PC-3 (cell line): Measurements from ENCODE around the gene MRRF. TPM values are rescaled to one million over a fixed set of nuclear protein-coding genes. Genes with fewer than 3 reads are reported as not detected.

ENCODE experiments used
- ATAC-seq: fragments of 200-7000 bp; cut with Tn5 transposase; 2 replicates; pipeline ENCODE4 v1.9.1; 2020; ENCODE audit warnings: mild to moderate bottlenecking, moderate library complexity
- BruUV-seq: library from RNA; stranded (reverse); fragments of 400-500 nt; replicated peaks from 2 replicates; lab custom pipeline; 2021; lab: Mats Ljungman, UMichigan
- CTCF ChIA-PET: fragments of 300-600 bp; sonication (Branson Sonifier 250); formaldehyde crosslinking; loops from one replicate; lab custom pipeline; 2022; ENCODE audit warnings: antibody characterized with exemption; lab: Charles Lee
- POLR2A ChIA-PET: fragments of 300-600 bp; sonication (Branson Sonifier 250); formaldehyde crosslinking; loops from one replicate; lab custom pipeline; 2022; ENCODE audit warnings: antibody characterized with exemption; ENCODE audit not compliant: unreplicated experiment; lab: Charles Lee
- DNase-seq: peaks from one replicate; pipeline ENCODE4 v3.0.0-alpha.2; 2015
- H2AFZ ChIP-seq: fragments of 300-600 bp; sonication (generic); 2 replicates; pipeline ENCODE4 v1.6.0; 2016; ENCODE audit warnings: antibody characterized with exemption, low read length
- H3F3A ChIP-seq: fragments of 300-600 bp; sonication (generic); one replicate; pipeline ENCODE4 v1.6.0; 2017; ENCODE audit warnings: antibody characterized with exemption, low read length, control low read depth, mild to moderate bottlenecking; ENCODE audit not compliant: unreplicated experiment
- H3K27ac ChIP-seq: fragments of 300-600 bp; sonication (generic); 2 replicates; pipeline ENCODE4 v1.5.1; 2016; ENCODE audit warnings: mild to moderate bottlenecking, low read length
- H3K27me3 ChIP-seq: fragments of 300-600 bp; sonication (generic); 2 replicates; pipeline ENCODE4 v1.6.1; 2016; ENCODE audit warnings: low read length, mixed read lengths
- H3K36me3 ChIP-seq: fragments of 300-600 bp; sonication (generic); 2 replicates; pipeline ENCODE4 v1.6.1; 2016; ENCODE audit warnings: low read depth, mixed run types, low read length, mixed read lengths
- H3K4me1 ChIP-seq: fragments of 300-600 bp; sonication (generic); 2 replicates; pipeline ENCODE4 v1.5.1; 2016; ENCODE audit warnings: low read length; ENCODE audit not compliant: insufficient read depth
- H3K4me2 ChIP-seq: fragments of 300-600 bp; sonication (generic); 2 replicates; pipeline ENCODE4 v1.6.0; 2016; ENCODE audit warnings: low read length
- H3K4me3 ChIP-seq: fragments of 300-600 bp; sonication (generic); 2 replicates; pipeline ENCODE4 v1.5.1; 2016; ENCODE audit warnings: mild to moderate bottlenecking, low read length, mixed read lengths
- H3K79me2 ChIP-seq: fragments of 300-600 bp; sonication (generic); 2 replicates; pipeline ENCODE4 v1.6.1; 2017; ENCODE audit warnings: low read length, mixed read lengths
- H3K9ac ChIP-seq: fragments of 300-600 bp; sonication (generic); 2 replicates; pipeline ENCODE4 v1.6.0; 2016; ENCODE audit warnings: mild to moderate bottlenecking, low read length
- H3K9me2 ChIP-seq: fragments of 300-600 bp; sonication (generic); replicated peaks from 2 replicates; pipeline ENCODE4 v1.6.1; 2016; ENCODE audit warnings: mixed run types, low read length, mixed read lengths
- H3K9me3 ChIP-seq: fragments of 300-600 bp; sonication (generic); 2 replicates; pipeline ENCODE4 v1.6.1; 2016; ENCODE audit warnings: low read length, mixed read lengths
- H4K20me1 ChIP-seq: fragments of 300-600 bp; sonication (generic); 2 replicates; pipeline ENCODE4 v1.6.1; 2016; ENCODE audit warnings: low read length, mixed read lengths
- CTCF ChIP-seq: fragments of 300-600 bp; sonication (generic); conservative IDR thresholded peaks from 2 replicates; pipeline ENCODE4 v1.5.1; 2017; ENCODE audit warnings: antibody characterized with exemption, low read depth, mild to moderate bottlenecking, low read length
- EZH2 ChIP-seq: fragments of 300-600 bp; sonication (generic); IDR thresholded peaks from one replicate; pipeline ENCODE4 v1.6.1; 2017; ENCODE audit warnings: antibody characterized with exemption, mild to moderate bottlenecking, low read length; ENCODE audit not compliant: unreplicated experiment
- EZH2phosphoT487 ChIP-seq: fragments of 300-600 bp; sonication (generic); IDR thresholded peaks from 2 replicates; pipeline ENCODE4 v1.6.1; 2018; ENCODE audit warnings: mild to moderate bottlenecking, antibody characterized with exemption, low read length, borderline replicate concordance
- intact Hi-C: fragments of 100-400 bp; cut with micrococcal nuclease; formaldehyde crosslinking; loops from 2 replicates; pipeline ENCODE4 v1.9.0; 2023
- total RNA-seq: library from RNA; depleted of rRNA; stranded (reverse); fragments of >200 nt; gene quantifications from 2 replicates; pipeline ENCODE4 v1.2.3, GENCODE V29; 2014

The MRRF gene
- total RNA-seq, 1 experiment from 2014 or later, result 30.2 TPM

GRCh38 chr9:122221183-122221811 lies 43.4 kb upstream of the MRRF start:
- intact Hi-C loops, result no loop called here
- no TSS peak for BruUV-seq

GRCh38 chr9:122222791-122223190 lies 41.9 kb upstream of the MRRF start:
- CTCF ChIA-PET, result no interaction called here
- ATAC-seq (no peak), DNase-seq (no peak)
- H3K4me1 ChIP-seq, result peaks cover 11% of the 10 kb centered on the region
- H2AFZ ChIP-seq, result no peak overlapping the region
- no peak overlapping the region for H3K27ac ChIP-seq
- H3K27me3 ChIP-seq, result no peaks in the 10 kb centered on the region
- H3K9me2 ChIP-seq, result no peaks in the 10 kb centered on the region
- intact Hi-C loops, result no loop called here
- BruUV-seq, result no TSS peak
- H4K20me1 ChIP-seq, result no peaks in the 10 kb centered on the region
- POLR2A ChIA-PET, result no interaction called here
- no peak overlapping the region for H3K4me2 ChIP-seq
- H3F3A ChIP-seq, result no peaks in the 10 kb centered on the region
- H3K9ac ChIP-seq, result no peak overlapping the region
- H3K9me3 ChIP-seq, result no peaks in the 10 kb centered on the region
- H3K36me3 ChIP-seq, result no peaks in the 10 kb centered on the region
- TF ChIP-seq EZH2 (no peak), EZH2phosphoT487 (no peak)
- no peaks in the 10 kb centered on the region for H3K79me2 ChIP-seq
- H3K4me3 ChIP-seq, result no peak overlapping the region

More at GRCh38 chr9:122221183-122221811, 43.4 kb upstream of the MRRF start:
- ChIA-PET POLR2A (no interaction called here), CTCF (no interaction called here)
- Histone ChIP-seq H4K20me1 (no peaks in the 10 kb centered on the region), H3K27ac (no peak overlapping the region), H3K9me2 (no peaks in the 10 kb centered on the region), H3K4me2 (no peak overlapping the region), H3K4me1 (peaks cover 19% of the 10 kb centered on the region), H3F3A (no peaks in the 10 kb centered on the region), H3K36me3 (no peaks in the 10 kb centered on the region), H3K27me3 (no peaks in the 10 kb centered on the region), H3K79me2 (no peaks in the 10 kb centered on the region), H2AFZ (no peak overlapping the region), H3K4me3 (no peak overlapping the region), H3K9me3 (no peaks in the 10 kb centered on the region), H3K9ac (no peak overlapping the region)
- TF ChIP-seq CTCF (no peak), EZH2phosphoT487 (no peak), EZH2 (no peak)
- DNase-seq (no peak), ATAC-seq (no peak)

GRCh38 chr9:122223435-122223834 lies 41.2 kb upstream of the MRRF start:
- intact Hi-C loops, result no loop called here
- Histone ChIP-seq H3F3A (no peaks in the 10 kb centered on the region), H3K4me1 (peaks cover 5% of the 10 kb centered on the region), H3K36me3 (no peaks in the 10 kb centered on the region), H3K9me3 (no peaks in the 10 kb centered on the region), H3K27ac (no peak overlapping the region), H3K79me2 (no peaks in the 10 kb centered on the region), H3K4me3 (no peak overlapping the region), H3K27me3 (no peaks in the 10 kb centered on the region), H2AFZ (no peak overlapping the region), H3K9ac (no peak overlapping the region), H3K9me2 (no peaks in the 10 kb centered on the region), H3K4me2 (no peak overlapping the region), H4K20me1 (no peaks in the 10 kb centered on the region)
- ChIA-PET POLR2A (no interaction called here), CTCF (no interaction called here)
- TF ChIP-seq CTCF (no peak), EZH2 (no peak), EZH2phosphoT487 (no peak)
- BruUV-seq, result no TSS peak
- ATAC-seq, result no peak
- no peak for DNase-seq
